Upper lobe of left lung (tissue), 6 donors: ENCODE data around the gene PDHB. TPM values are rescaled to one million over a fixed set of nuclear protein-coding genes. Genes with fewer than 3 reads are reported as not detected.
A peak's percentile ranks its signal among the peaks of the same experiment; 100 is the strongest.

Experiments
- ATAC-seq, 2 donors: fragments of 200-7000 bp; cut with Tn5 transposase; one replicate each; pipeline ENCODE4 v1.9.1; 2022; ENCODE audit warnings: mild to moderate bottlenecking in 2 of 2, moderate library complexity in 2 of 2; ENCODE audit not compliant: low FRiP score in 2 of 2
- DNase-seq, 2 donors: peaks; one replicate each; pipeline ENCODE4 v3.0.0-alpha.2; 2019 to 2020
- H3K27ac ChIP-seq, 4 donors: fragments of 200-600 bp; sonication (generic); one replicate each; pipeline ENCODE4 v1.5.1; 2016 to 2019
- H3K27me3 ChIP-seq, 4 donors: fragments of 200-600 bp; sonication (generic); one replicate each; pipeline ENCODE4 v1.5.1; 2017 to 2019
- H3K36me3 ChIP-seq, 4 donors: fragments of 200-600 bp; sonication (generic); one replicate each; pipeline ENCODE4 v1.5.1; 2016 to 2019
- H3K4me1 ChIP-seq, 4 donors: fragments of 200-600 bp; sonication (generic); one replicate each; pipeline ENCODE4 v1.5.1; 2018 to 2019
- H3K4me3 ChIP-seq, 4 donors: fragments of 200-600 bp; sonication (generic); one replicate each; pipeline ENCODE4 v1.5.1; 2017 to 2019; ENCODE audit warnings: mild to moderate bottlenecking in 2 of 4, moderate library complexity in 1 of 4
- H3K9me3 ChIP-seq, 4 donors: fragments of 200-600 bp; sonication (generic); one replicate each; pipeline ENCODE4 v1.5.1; 2018 to 2019
- CTCF ChIP-seq, 6 experiments: fragments of 450-650 bp in 4 of 6; fragments of 200-600 bp in 2 of 6; sonication (generic) in 2 of 6; IDR thresholded peaks; one replicate each; pipeline ENCODE4 v1.5.1; 2016 to 2019; ENCODE audit warnings: antibody characterized with exemption in 6 of 6
- EP300 ChIP-seq, 4 donors: sonication (generic); formaldehyde crosslinking; IDR thresholded peaks; one replicate each; pipeline ENCODE4 v1.5.1; 2017; ENCODE audit warnings: antibody characterized with exemption in 4 of 4, control low read depth in 2 of 4
- POLR2A ChIP-seq, 4 donors: fragments of 450-650 bp; IDR thresholded peaks; one replicate each; pipeline ENCODE4 v1.5.1; 2016 to 2017; ENCODE audit warnings: antibody characterized with exemption in 4 of 4, mild to moderate bottlenecking in 2 of 4
- POLR2AphosphoS5 ChIP-seq, 2 donors: sonication (generic); formaldehyde crosslinking; IDR thresholded peaks; one replicate each; pipeline ENCODE4 v1.5.1; 2017; ENCODE audit warnings: antibody characterized with exemption in 2 of 2
- WGBS, 2 donors: methylation state at CpG; one replicate each; pipeline ENCODE4 v1.1.5; 2017 to 2018; 5-methylcytosine and 5-hydroxymethylcytosine counted together
- total RNA-seq, 6 donors: library from RNA; depleted of rRNA in 4 of 6; stranded (reverse); fragments of >200 nt in 4 of 6; gene quantifications; one replicate each; pipeline versions ENCODE4 v1.1.0 to v1.2.1, GENCODE V29; 2016 to 2021
- donor health status: DM: no; HTN: no; CAD: no; lungs with moderate emphysema.
- donor health status: DM: no; HTN: yes; CAD: no; lungs with severe emphysema.

The PDHB gene
- total RNA-seq, 6 donors from 2014 or later, result 20.4 to 81.4 (median 48.5) TPM

GRCh38 chr3:58391156-58391865 is 42.3 kb downstream of the PDHB start:
- Histone ChIP-seq H3K9me3 (no peaks in the 10 kb centered on the region), H3K27ac (no peak overlapping the region), H3K4me1 (peaks cover 17 to 27% (median 24%) of the 10 kb centered on the region in 4 donors), H3K4me3 (no peak overlapping the region), H3K27me3 (no peaks in the 10 kb centered on the region), H3K36me3 (peaks cover 0 to 29% (median under 1%) of the 10 kb centered on the region in 4 donors)
- DNase-seq (no peak), ATAC-seq (peak in 1 of 2 donors; percentile 8)
- 71 to 82% methylated on average over 3 of the region's 3 CpGs for WGBS, 2 donors
- TF ChIP-seq POLR2AphosphoS5 (IDR thresholded peaks at IDR 0.05), result no peak
- no peak for TF ChIP-seq POLR2A (IDR thresholded peaks at IDR 0.05)
- TF ChIP-seq EP300 (IDR thresholded peaks at IDR 0.05), result no peak
- TF ChIP-seq CTCF (IDR thresholded peaks at IDR 0.05), result no peak

GRCh38 chr3:58388550-58389091 is 45.0 kb downstream of the PDHB start:
- no peak overlapping the region for H3K4me3 ChIP-seq
- TF ChIP-seq EP300 (IDR thresholded peaks at IDR 0.05), result no peak
- no peak for TF ChIP-seq POLR2A (IDR thresholded peaks at IDR 0.05)
- no peak for TF ChIP-seq CTCF (IDR thresholded peaks at IDR 0.05)
- TF ChIP-seq POLR2AphosphoS5 (IDR thresholded peaks at IDR 0.05), result no peak
- peaks cover 0 to 14% (median 0%) of the 10 kb centered on the region in 4 donors for H3K36me3 ChIP-seq
- H3K27ac ChIP-seq, result peak overlapping the region in 3 of 4 donors; percentile 21 to 78 (median 35)
- peaks cover 17 to 38% (median 25%) of the 10 kb centered on the region in 4 donors for H3K4me1 ChIP-seq
- H3K9me3 ChIP-seq, result no peaks in the 10 kb centered on the region
- no peak for DNase-seq
- ATAC-seq, result no peak
- H3K27me3 ChIP-seq, result no peaks in the 10 kb centered on the region

- H3K4me3 ChIP-seq, result no peak overlapping the region
Measured at GRCh38 chr3:58387650-58388546, 45.7 kb downstream of the PDHB start.

More at GRCh38 chr3:58387650-58388546, 45.7 kb downstream of the PDHB start:
- peak overlapping the region; percentile 47 to 81 (median 74) for H3K27ac ChIP-seq
- ATAC-seq (peak in 1 of 2 donors; percentile 9), DNase-seq (no peak)
- 76 to 79% methylated on average over 6 of the region's 6 CpGs for WGBS, 2 donors
- TF ChIP-seq CTCF (IDR thresholded peaks at IDR 0.05) (no peak), POLR2AphosphoS5 (IDR thresholded peaks at IDR 0.05) (no peak), POLR2A (IDR thresholded peaks at IDR 0.05) (no peak), EP300 (IDR thresholded peaks at IDR 0.05) (no peak)
- H3K36me3 ChIP-seq, result peaks cover 0 to 21% (median under 1%) of the 10 kb centered on the region in 4 donors
- H3K4me1 ChIP-seq, result peaks cover 17 to 38% (median 25%) of the 10 kb centered on the region in 4 donors
- H3K27me3 ChIP-seq, result no peaks in the 10 kb centered on the region
- no peaks in the 10 kb centered on the region for H3K9me3 ChIP-seq
